H1 (cell line): ENCODE data around the gene CLCN3. TPM values are rescaled to one million over a fixed set of nuclear protein-coding genes. Genes with fewer than 3 reads are reported as not detected.

Experiments
- BACH1 ChIP-seq: IDR thresholded peaks from 2 replicates; pipeline ENCODE4 v1.6.1; 2012; ENCODE audit warnings: low read length, improper control_type of control experiment
- BRCA1 ChIP-seq: IDR thresholded peaks from 2 replicates; pipeline ENCODE4 v1.6.1; 2012; ENCODE audit warnings: low read depth, low read length, improper control_type of control experiment
- CHD7 ChIP-seq: fragments of 300-600 bp; sonication (generic); IDR thresholded peaks from 2 replicates; pipeline ENCODE4 v1.7.1; 2012; ENCODE audit warnings: low read length, moderate library complexity, mild to moderate bottlenecking, inconsistent platforms; ENCODE audit not compliant: insufficient replicate concordance
- CREB1 ChIP-seq: IDR thresholded peaks from 2 replicates; pipeline ENCODE4 v1.6.1; 2012; ENCODE audit warnings: inconsistent platforms
- FOSL1 ChIP-seq: IDR thresholded peaks from 2 replicates; pipeline ENCODE4 v1.6.1; 2011; ENCODE audit warnings: mild to moderate bottlenecking, low read depth, low read length, moderate library complexity; ENCODE audit not compliant: insufficient read depth
- JUND ChIP-seq: IDR thresholded peaks from 2 replicates; pipeline ENCODE4 v1.6.1; 2011; ENCODE audit warnings: mild to moderate bottlenecking, improper control_type of control experiment, low read length
- KDM5A ChIP-seq: fragments of 200-600 bp; IDR thresholded peaks from 2 replicates; pipeline ENCODE4 v1.7.1; 2012; ENCODE audit warnings: mild to moderate bottlenecking, low read length, inconsistent platforms, mixed read lengths
- MAFK ChIP-seq: IDR thresholded peaks from 2 replicates; pipeline ENCODE4 v1.6.1; 2012; ENCODE audit warnings: low read depth, mild to moderate bottlenecking, improper control_type of control experiment, low read length
- NANOG ChIP-seq: IDR thresholded peaks from 2 replicates; pipeline ENCODE4 v1.6.1; 2011; ENCODE audit warnings: low read length, low read depth, mild to moderate bottlenecking, inconsistent platforms; ENCODE audit not compliant: insufficient read depth, poor library complexity, severe bottlenecking
- RFX5 ChIP-seq: IDR thresholded peaks from 2 replicates; pipeline ENCODE4 v1.6.1; 2011; ENCODE audit warnings: low read depth, low read length, improper control_type of control experiment, borderline replicate concordance
- RNF2 ChIP-seq: fragments of 200-900, 300-1000 bp; sonication (generic); IDR thresholded peaks from 2 replicates; pipeline ENCODE4 v1.7.1; 2016; ENCODE audit warnings: borderline replicate concordance, low read depth, mild to moderate bottlenecking, antibody characterized with exemption, low read length; ENCODE audit not compliant: poor library complexity, severe bottlenecking; ENCODE audit errors: missing control alignments
- SIX5 ChIP-seq: IDR thresholded peaks from 2 replicates; pipeline ENCODE4 v1.6.1; 2011; ENCODE audit warnings: mild to moderate bottlenecking, low read depth, low read length
- SUZ12 ChIP-seq: fragments of 200-600 bp; sonication (generic); IDR thresholded peaks from 2 replicates; pipeline ENCODE4 v1.6.1; 2012; ENCODE audit warnings: mild to moderate bottlenecking, inconsistent platforms, low read length, moderate library complexity, mixed read lengths
- polyA plus RNA-seq, 7 experiments: library from polyadenylated mRNA; depleted of rRNA in 3 of 7; stranded (reverse) in 5 of 7; unstranded in 2 of 7; fragments of >200 nt in 5 of 7; fragments of 200-250 nt in 2 of 7; gene quantifications; 1 replicate in 5 of 7; 2 replicates in 1 of 7; 4 replicates in 1 of 7; pipeline versions ENCODE4 v1.2.1 to v1.2.3, GENCODE V29; 2011 to 2013; ENCODE audit warnings: missing spikeins in 2 of 7, mixed read lengths in 2 of 7
- total RNA-seq: library from RNA; stranded (reverse); fragmentation: NEBNext Ultra II Directional; extraction: Animal tissue kit (Norgen Biotek cat#: 25700); gene quantifications from 2 replicates; pipeline ENCODE4 v1.2.1, GENCODE V29; 2021

CLCN3 gene
- total and polyA plus RNA-seq, 2 of the 8 experiments (the other 6 are each of a cell fraction or from before 2014, with no cell fraction given) = 8.8 to 32.8 TPM

- no peak for TF ChIP-seq CHD7
- TF ChIP-seq SIX5 = no peak
- TF ChIP-seq JUND = no peak
- TF ChIP-seq SUZ12 = no peak
- TF ChIP-seq CREB1 = no peak
- TF ChIP-seq MAFK = no peak
- TF ChIP-seq FOSL1 = no peak
- no peak for TF ChIP-seq BACH1
- TF ChIP-seq RFX5 = no peak
- no peak for TF ChIP-seq BRCA1
- TF ChIP-seq NANOG = no peak
- no peak for TF ChIP-seq KDM5A
- TF ChIP-seq RNF2 = no peak
- TF ChIP-seq, all 59 proteins: peak for 0
Measured at GRCh38 chr4:169730564-169730963, 110.2 kb downstream of the CLCN3 start (continued).
